A673 (cell line): ENCODE data around the gene GMDS. TPM values are rescaled to one million over a fixed set of nuclear protein-coding genes. Genes with fewer than 3 reads are reported as not detected.

Experiments
- BruUV-seq: library from RNA; stranded (reverse); fragments of 400-500 nt; replicated peaks from 2 replicates; lab custom pipeline; 2021; lab: Mats Ljungman, UMichigan
- CTCF ChIA-PET: fragments of 300-600 bp; sonication (Branson Sonifier 250); formaldehyde crosslinking; loops from one replicate; lab custom pipeline; 2022; ENCODE audit warnings: antibody characterized with exemption; lab: Charles Lee
- POLR2A ChIA-PET: fragments of 300-600 bp; sonication (Branson Sonifier 250); formaldehyde crosslinking; loops from one replicate; lab custom pipeline; 2022; ENCODE audit warnings: antibody characterized with exemption; ENCODE audit not compliant: low non-redundant PET; lab: Charles Lee
- DNase-seq: peaks from one replicate; pipeline ENCODE4 v3.0.0-alpha.2; 2015; ENCODE audit warnings: low spot score
- H3K27ac ChIP-seq: fragments of 200-600 bp; sonication (generic); 2 replicates; pipeline ENCODE4 v1.5.1; 2016; ENCODE audit warnings: mixed run types, low read depth, mild to moderate bottlenecking, mixed read lengths, antibody characterized with exemption, low read length; ENCODE audit not compliant: poor library complexity, severe bottlenecking
- H3K27me3 ChIP-seq: fragments of 200-600 bp; sonication (generic); replicated peaks from 2 replicates; pipeline ENCODE4 v1.6.1; 2017; ENCODE audit warnings: mixed run types, low read depth, mild to moderate bottlenecking, mixed read lengths, antibody characterized with exemption, low read length; ENCODE audit not compliant: insufficient read depth, poor library complexity
- H3K36me3 ChIP-seq: fragments of 200-600 bp; sonication (generic); 2 replicates; pipeline ENCODE4 v1.6.1; 2016; ENCODE audit warnings: mixed run types, mild to moderate bottlenecking, mixed read lengths, antibody characterized with exemption, low read length; ENCODE audit not compliant: insufficient read depth, poor library complexity, severe bottlenecking
- H3K4me1 ChIP-seq: fragments of 200-600 bp; sonication (generic); 2 replicates; pipeline ENCODE4 v1.6.1; 2017; ENCODE audit warnings: mixed run types, mild to moderate bottlenecking, mixed read lengths, antibody characterized with exemption, low read length; ENCODE audit not compliant: insufficient read depth, poor library complexity, severe bottlenecking
- H3K4me3 ChIP-seq: fragments of 200-600 bp; sonication (generic); 2 replicates; pipeline ENCODE4 v1.5.1; 2016; ENCODE audit warnings: low read depth, mixed run types, mild to moderate bottlenecking, mixed read lengths, low read length; ENCODE audit not compliant: poor library complexity, severe bottlenecking
- H3K9me3 ChIP-seq: fragments of 200-600 bp; sonication (generic); 2 replicates; pipeline ENCODE4 v1.6.1; 2016; ENCODE audit warnings: mixed run types, low read depth, mild to moderate bottlenecking, mixed read lengths, antibody characterized with exemption, low read length; ENCODE audit not compliant: poor library complexity, severe bottlenecking
- CTCF ChIP-seq: fragments of 300-800, 200-600 bp; sonication (generic); conservative IDR thresholded peaks from 2 replicates; pipeline ENCODE4 v1.5.1; 2017; ENCODE audit warnings: low read depth, mild to moderate bottlenecking, antibody characterized with exemption, low read length, moderate library complexity, mixed read lengths
- EZH2 ChIP-seq: fragments of 200-600 bp; sonication (generic); IDR thresholded peaks from 2 replicates; pipeline ENCODE4 v1.6.1; 2017; ENCODE audit warnings: borderline replicate concordance, low read depth, mild to moderate bottlenecking, mixed read lengths, antibody characterized with exemption, low read length; ENCODE audit not compliant: poor library complexity, severe bottlenecking
- intact Hi-C: fragments of 100-400 bp; cut with micrococcal nuclease; formaldehyde crosslinking; loops from one replicate; pipeline ENCODE4 v1.10.0; 2022; ENCODE audit not compliant: unreplicated experiment
- total RNA-seq: library from RNA; stranded (reverse); gene quantifications from 2 replicates; pipeline ENCODE4 v1.2.3, GENCODE V29; 2021

Gene GMDS
- total RNA-seq, 1 experiment from 2014 or later, result 15.2 TPM

- Histone ChIP-seq H3K4me3 (no peak overlapping the region), H3K27ac (no peak overlapping the region), H3K27me3 (no peaks in the 10 kb centered on the region), H3K9me3 (no peaks in the 10 kb centered on the region), H3K4me1 (peaks cover 9% of the 10 kb centered on the region), H3K36me3 (no peaks in the 10 kb centered on the region)
- BruUV-seq, result no TSS peak
- intact Hi-C loops, result no loop called here
- no peak for DNase-seq
- no peak for TF ChIP-seq CTCF
- TF ChIP-seq EZH2, result no peak
- ChIA-PET POLR2A (no interaction called here), CTCF (no interaction called here)
These were observed 373.6 kb downstream of the GMDS start for GRCh38 chr6:1871724-1872315.

GRCh38 chr6:1870932-1871331 is 374.5 kb downstream of the GMDS start:
- DNase-seq, result no peak
- no peaks in the 10 kb centered on the region for H3K9me3 ChIP-seq
- ChIA-PET CTCF (no interaction called here), POLR2A (no interaction called here)
- H3K27me3 ChIP-seq, result no peaks in the 10 kb centered on the region
- H3K4me3 ChIP-seq, result no peak overlapping the region
- TF ChIP-seq EZH2 (no peak), CTCF (no peak)
- BruUV-seq, result no TSS peak
- no peak overlapping the region for H3K27ac ChIP-seq
- no peaks in the 10 kb centered on the region for H3K36me3 ChIP-seq
- peaks cover 9% of the 10 kb centered on the region for H3K4me1 ChIP-seq
- intact Hi-C loops, result no loop called here

- no peak for DNase-seq
- Histone ChIP-seq H3K36me3 (no peaks in the 10 kb centered on the region), H3K9me3 (no peaks in the 10 kb centered on the region), H3K27ac (no peak overlapping the region), H3K4me3 (no peak overlapping the region), H3K27me3 (no peaks in the 10 kb centered on the region), H3K4me1 (peaks cover 9% of the 10 kb centered on the region)
- TF ChIP-seq EZH2 (no peak), CTCF (no peak)
- BruUV-seq, result no TSS peak
- intact Hi-C loops, result no loop called here
- POLR2A ChIA-PET, result no interaction called here
- CTCF ChIA-PET, result no interaction called here
These were observed 375.2 kb downstream of the GMDS start for GRCh38 chr6:1870251-1870650.
